Effector memory CD4-positive, alpha-beta T cell (primary cell): Measurements from ENCODE around the gene URB2.
"Not testable (repeated sequence)": the region's sequence is repeated elsewhere in the genome, so short reads cannot be mapped to it uniquely, and the experiment has no call there.

ENCODE experiments used
- DNase-seq, 3 donors: peaks; one replicate each; pipeline ENCODE4 v3.0.0-alpha.2; 2020
- H3K27ac ChIP-seq: 2 replicates; pipeline ENCODE4 v1.7.0; 2013; ENCODE audit warnings: mild to moderate bottlenecking, low read length, moderate library complexity; ENCODE audit not compliant: insufficient read depth, poor library complexity, severe bottlenecking
- H3K27me3 ChIP-seq: replicated peaks from 2 replicates; pipeline ENCODE4 v1.7.0; 2013; ENCODE audit warnings: mild to moderate bottlenecking, low read length; ENCODE audit not compliant: insufficient read depth, control insufficient read depth, poor library complexity, severe bottlenecking
- H3K36me3 ChIP-seq: 2 replicates; pipeline ENCODE4 v1.7.0; 2013; ENCODE audit warnings: mild to moderate bottlenecking, low read length, moderate library complexity; ENCODE audit not compliant: control insufficient read depth, insufficient read depth
- H3K4me1 ChIP-seq: 2 replicates; pipeline ENCODE4 v1.7.0; 2013; ENCODE audit warnings: low read length, mild to moderate bottlenecking; ENCODE audit not compliant: control insufficient read depth, insufficient read depth, poor library complexity, severe bottlenecking
- H3K4me3 ChIP-seq: 2 replicates; pipeline ENCODE4 v1.7.0; 2013; ENCODE audit warnings: low read length, low read depth, mild to moderate bottlenecking; ENCODE audit not compliant: insufficient read depth, poor library complexity, severe bottlenecking
- H3K9me3 ChIP-seq: 2 replicates; pipeline ENCODE4 v1.7.0; 2013; ENCODE audit warnings: mild to moderate bottlenecking, low read length, moderate library complexity; ENCODE audit not compliant: control insufficient read depth

URB2 gene

GRCh38 chr1:229594227-229595008 lies 31.6 kb upstream of the URB2 start:
- no peaks in the 10 kb centered on the region for H3K9me3 ChIP-seq
- no peak for DNase-seq
- peaks cover 23% of the 10 kb centered on the region for H3K36me3 ChIP-seq
- H3K27me3 ChIP-seq, result no peaks in the 10 kb centered on the region
- no peak overlapping the region for H3K4me3 ChIP-seq
- no peaks in the 10 kb centered on the region for H3K4me1 ChIP-seq
- no peak overlapping the region for H3K27ac ChIP-seq

DNA sequence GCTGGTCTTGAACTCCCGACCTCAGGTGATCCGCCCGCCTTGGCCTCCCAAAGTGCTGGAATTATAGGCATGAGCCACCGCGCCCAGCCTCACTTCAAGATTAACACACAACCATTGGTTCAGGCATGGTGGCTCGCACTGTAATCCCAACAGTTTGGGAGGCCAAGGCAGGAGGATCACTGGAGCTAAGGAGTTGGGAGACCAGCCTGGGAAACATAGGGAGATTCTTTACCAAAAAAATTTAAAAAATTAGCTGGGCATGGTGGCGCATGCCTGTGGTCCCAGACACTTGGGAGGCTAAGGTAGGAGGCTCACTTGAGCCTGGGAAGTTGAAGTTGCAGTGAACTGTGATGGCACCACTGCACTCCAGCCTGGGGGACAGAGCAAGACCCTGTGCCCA lies 30.2 kb upstream of the URB2 start:
- not testable (repeated sequence) for H3K4me1 ChIP-seq, H3K9me3 ChIP-seq, H3K27ac ChIP-seq, H3K4me3 ChIP-seq, DNase-seq, H3K27me3 ChIP-seq
- H3K36me3 ChIP-seq, result peaks cover 31% of the 10 kb centered on the region

DNA sequence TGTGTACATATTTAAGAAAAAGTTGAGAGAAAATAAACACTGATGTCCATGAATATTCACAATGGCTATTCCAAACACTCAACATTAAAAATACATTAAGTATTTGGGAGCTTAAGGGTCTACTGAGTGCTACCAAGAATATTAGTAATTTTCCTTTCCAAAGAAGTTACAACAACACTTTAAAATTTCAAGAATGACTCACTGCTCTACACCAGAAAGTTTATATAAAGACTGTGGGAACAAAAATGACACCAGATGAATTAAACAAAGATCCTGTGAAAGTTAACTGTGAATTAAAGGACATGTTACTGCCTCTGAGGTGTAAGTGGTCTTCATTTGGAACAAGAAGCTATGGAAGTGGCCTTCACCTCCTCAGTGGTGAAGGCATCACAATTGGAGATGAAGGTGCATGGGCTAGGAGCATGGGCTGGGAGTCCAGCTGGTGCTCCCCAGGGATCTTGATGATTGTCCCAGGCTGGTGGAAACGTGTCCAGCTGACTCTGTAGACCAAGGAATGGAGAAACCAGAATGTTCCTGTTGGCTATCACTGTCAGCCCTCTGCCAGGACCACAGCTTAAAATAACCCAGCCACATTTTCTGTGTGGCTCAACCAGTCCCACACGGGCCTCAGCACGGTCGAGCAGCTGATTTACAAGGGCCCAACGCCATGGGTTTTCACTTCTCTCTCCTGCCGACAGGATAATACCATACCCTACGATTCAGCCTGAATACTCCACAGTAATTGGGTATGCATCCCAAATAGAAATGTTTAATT lies 28.9 kb upstream of the URB2 start:
- H3K27me3 ChIP-seq, result no peaks in the 10 kb centered on the region
- H3K4me1 ChIP-seq, result no peaks in the 10 kb centered on the region
- no peak for DNase-seq
- no peak overlapping the region for H3K4me3 ChIP-seq
- H3K27ac ChIP-seq, result no peak overlapping the region
- peaks cover 38% of the 10 kb centered on the region for H3K36me3 ChIP-seq
- H3K9me3 ChIP-seq, result no peaks in the 10 kb centered on the region

- peaks cover 43% of the 10 kb centered on the region for H3K36me3 ChIP-seq
- no peaks in the 10 kb centered on the region for H3K4me1 ChIP-seq
- DNase-seq, result no peak
- H3K27me3 ChIP-seq, result no peaks in the 10 kb centered on the region
- no peaks in the 10 kb centered on the region for H3K9me3 ChIP-seq
- no peak overlapping the region for H3K27ac ChIP-seq
- no peak overlapping the region for H3K4me3 ChIP-seq
Measured at GRCh38 chr1:229597877-229598276, 28.2 kb upstream of the URB2 start.

- Histone ChIP-seq H3K27ac (no peak overlapping the region), H3K36me3 (peaks cover 36% of the 10 kb centered on the region), H3K4me1 (no peaks in the 10 kb centered on the region), H3K27me3 (no peaks in the 10 kb centered on the region), H3K4me3 (no peak overlapping the region), H3K9me3 (no peaks in the 10 kb centered on the region)
- DNase-seq, result no peak
Measured at GRCh38 chr1:229599218-229599954, 26.7 kb upstream of the URB2 start.

- Histone ChIP-seq H3K9me3 (no peaks in the 10 kb centered on the region), H3K4me1 (no peaks in the 10 kb centered on the region), H3K36me3 (peaks cover 29% of the 10 kb centered on the region), H3K4me3 (no peak overlapping the region), H3K27me3 (no peaks in the 10 kb centered on the region), H3K27ac (no peak overlapping the region)
- DNase-seq, result no peak
Measured at GRCh38 chr1:229600229-229600628, 25.8 kb upstream of the URB2 start.

DNA sequence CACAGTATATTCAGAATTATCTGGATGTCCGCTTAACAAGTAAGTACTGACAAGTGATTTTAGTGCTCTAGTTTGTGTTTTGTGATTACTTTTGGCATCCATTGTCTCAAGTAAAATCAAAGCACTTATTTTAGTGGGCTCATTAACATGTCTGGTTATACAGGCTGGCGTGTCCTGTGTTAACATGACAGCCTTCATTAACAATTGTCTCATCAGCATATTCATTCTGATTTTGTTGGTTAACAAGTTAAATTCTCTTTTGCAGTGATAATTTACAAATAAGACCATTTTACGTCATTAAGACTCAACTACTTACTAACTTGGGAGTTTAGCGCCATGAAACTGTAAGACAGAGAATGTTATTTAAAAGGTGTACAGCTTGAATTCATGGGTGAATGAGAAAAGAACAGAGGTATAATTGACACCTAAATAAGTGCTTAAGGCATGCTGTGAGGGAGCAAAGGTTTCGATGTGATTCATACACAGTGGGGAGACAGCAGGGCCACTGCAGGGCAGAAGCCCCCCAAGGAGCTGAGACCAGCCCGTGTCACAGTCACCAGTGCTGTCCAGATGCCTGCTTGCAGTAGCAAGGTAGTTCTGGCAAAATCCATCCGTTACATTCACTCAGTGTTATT lies 22.6 kb upstream of the URB2 start:
- no peak overlapping the region for H3K27ac ChIP-seq
- no peak for DNase-seq
- H3K9me3 ChIP-seq, result no peaks in the 10 kb centered on the region
- peaks cover 25% of the 10 kb centered on the region for H3K36me3 ChIP-seq
- no peak overlapping the region for H3K4me3 ChIP-seq
- no peaks in the 10 kb centered on the region for H3K27me3 ChIP-seq
- H3K4me1 ChIP-seq, result no peaks in the 10 kb centered on the region

GRCh38 chr1:229607370-229607769 lies 18.7 kb upstream of the URB2 start:
- Histone ChIP-seq H3K9me3 (no peaks in the 10 kb centered on the region), H3K4me1 (no peaks in the 10 kb centered on the region), H3K4me3 (no peak overlapping the region), H3K36me3 (peaks cover 40% of the 10 kb centered on the region), H3K27ac (no peak overlapping the region), H3K27me3 (no peaks in the 10 kb centered on the region)
- no peak for DNase-seq

- Histone ChIP-seq H3K36me3 (peaks cover 49% of the 10 kb centered on the region), H3K4me1 (no peaks in the 10 kb centered on the region), H3K27ac (no peak overlapping the region), H3K9me3 (no peaks in the 10 kb centered on the region), H3K4me3 (no peak overlapping the region), H3K27me3 (no peaks in the 10 kb centered on the region)
- no peak for DNase-seq
Measured at GRCh38 chr1:229608590-229608989, 17.5 kb upstream of the URB2 start.
